Endothelial cell of umbilical vein (primary cell): ENCODE data around the gene TMEM95. TPM values are rescaled to one million over a fixed set of nuclear protein-coding genes. Genes with fewer than 3 reads are reported as not detected.

Experiments used
- BruUV-seq: library from RNA; stranded (reverse); fragments of 400-500 nt; replicated peaks from 2 replicates; lab custom pipeline; 2021; lab: Mats Ljungman, UMichigan
- CTCF ChIA-PET: fragments of 300-600, 350-600 bp; sonication (Branson Sonifier 250); formaldehyde crosslinking; loops from one replicate; lab custom pipeline; 2021; ENCODE audit warnings: antibody characterized with exemption, inconsistent platforms; lab: Charles Lee
- POLR2A ChIA-PET: fragments of 300-600, 350-600 bp; sonication (Branson Sonifier 250); formaldehyde crosslinking; loops from one replicate; lab custom pipeline; 2021; ENCODE audit warnings: antibody characterized with exemption, inconsistent platforms; lab: Charles Lee
- DNase-seq: peaks from one replicate; pipeline ENCODE4 v3.0.0-alpha.2; 2011; ENCODE audit warnings: low read depth, low spot score
- FAIRE-seq: peaks from 2 replicates; lab custom pipeline; 2011; peaks lifted over from hg19 to GRCh38; lab: Jason Lieb, UNC
- H2AFZ ChIP-seq: 2 replicates; pipeline ENCODE4 v1.6.0; 2012; ENCODE audit warnings: low read depth, low read length, control low read depth, inconsistent platforms
- H3K27ac ChIP-seq: 2 replicates; pipeline ENCODE4 v1.5.1; 2011; ENCODE audit warnings: low read depth, mild to moderate bottlenecking, control low read depth, low read length, moderate library complexity; ENCODE audit not compliant: insufficient read depth
- H3K27me3 ChIP-seq, 2 experiments: 2 replicates each; pipeline versions ENCODE4 v1.6.0 to v1.6.1; 2011; ENCODE audit warnings: low read length in 2 of 2, mixed read lengths in 1 of 2; ENCODE audit not compliant: control insufficient read depth in 2 of 2, insufficient read depth in 2 of 2
- H3K36me3 ChIP-seq, 2 experiments: 2 replicates in 1 of 2; 3 replicates in 1 of 2; pipeline ENCODE4 v1.5.1; 2011; ENCODE audit warnings: low read length in 2 of 2, mild to moderate bottlenecking in 1 of 2, moderate library complexity in 1 of 2; ENCODE audit not compliant: control insufficient read depth in 2 of 2, insufficient read depth in 2 of 2; ENCODE audit errors: extremely low read depth in 1 of 2
- H3K4me1 ChIP-seq: 3 replicates; pipeline ENCODE4 v1.5.1; 2011; ENCODE audit warnings: mild to moderate bottlenecking, low read length; ENCODE audit not compliant: control insufficient read depth, insufficient read depth; ENCODE audit errors: extremely low read depth
- H3K4me2 ChIP-seq: 2 replicates; pipeline ENCODE4 v1.6.1; 2011; ENCODE audit warnings: low read length, control low read depth, mixed read lengths; ENCODE audit not compliant: insufficient read depth
- H3K4me3 ChIP-seq, 3 experiments: fragments of 200-600 bp in 1 of 3; sonication (generic), shearing (Covaris generic) in 1 of 3; replicated peaks in 1 of 3; 2 replicates each; pipeline ENCODE4 v1.5.1; 2011 to 2016; ENCODE audit warnings: control low read depth in 3 of 3, low read length in 3 of 3, mild to moderate bottlenecking in 2 of 3, inconsistent platforms in 1 of 3, low read depth in 1 of 3, moderate library complexity in 1 of 3; ENCODE audit not compliant: insufficient read depth in 1 of 3
- H3K79me2 ChIP-seq: 2 replicates; pipeline ENCODE4 v1.6.0; 2012; ENCODE audit warnings: low read length, inconsistent platforms; ENCODE audit not compliant: control insufficient read depth, insufficient read depth
- H3K9ac ChIP-seq: replicated peaks from 2 replicates; pipeline ENCODE3; 2011; ENCODE audit warnings: low read length, control low read depth; ENCODE audit not compliant: insufficient read depth; ENCODE audit errors: extremely low read depth
- H3K9me1 ChIP-seq: replicated peaks from 3 replicates; pipeline ENCODE4 v1.6.0; 2011; ENCODE audit warnings: mild to moderate bottlenecking, low read length; ENCODE audit not compliant: control insufficient read depth, insufficient read depth; ENCODE audit errors: extremely low read depth
- H3K9me3 ChIP-seq: replicated peaks from 2 replicates; pipeline ENCODE4 v1.5.1; 2012; ENCODE audit warnings: low read length, inconsistent platforms; ENCODE audit not compliant: control insufficient read depth, insufficient read depth
- H4K20me1 ChIP-seq: replicated peaks from 2 replicates; pipeline ENCODE3; 2011; ENCODE audit warnings: mild to moderate bottlenecking, low read length; ENCODE audit not compliant: control insufficient read depth, insufficient read depth; ENCODE audit errors: extremely low read depth
- CTCF ChIP-seq, 2 donors: IDR thresholded peaks; 1 replicate in 1 of 2; 2 replicates in 1 of 2; pipeline ENCODE4 v1.5.1; 2011; ENCODE audit warnings: low read length in 2 of 2, mild to moderate bottlenecking in 2 of 2, moderate library complexity in 2 of 2, control low read depth in 1 of 2, inconsistent platforms in 1 of 2, low read depth in 1 of 2; ENCODE audit not compliant: insufficient read depth in 1 of 2; ENCODE audit errors: extremely low read depth in 1 of 2
- EZH2 ChIP-seq: IDR thresholded peaks from 2 replicates; pipeline ENCODE4 v1.6.1; 2012; ENCODE audit warnings: borderline replicate concordance, low read depth, mild to moderate bottlenecking, moderate library complexity, low read length, inconsistent platforms; ENCODE audit not compliant: severe bottlenecking
- FOS ChIP-seq: IDR thresholded peaks from 2 replicates; pipeline ENCODE4 v1.6.1; 2011; ENCODE audit warnings: mild to moderate bottlenecking, low read length, moderate library complexity, borderline replicate concordance; ENCODE audit not compliant: insufficient read depth
- GATA2 ChIP-seq: IDR thresholded peaks from 2 replicates; pipeline ENCODE4 v1.7.0; 2011; ENCODE audit warnings: low read depth, mild to moderate bottlenecking, moderate library complexity, mixed read lengths, low read length; ENCODE audit not compliant: insufficient read length, insufficient read depth
- JUN ChIP-seq: IDR thresholded peaks from 2 replicates; pipeline ENCODE4 v1.6.1; 2011; ENCODE audit warnings: borderline replicate concordance, low read depth; ENCODE audit not compliant: insufficient read length, insufficient read depth
- MAX ChIP-seq: IDR thresholded peaks from 2 replicates; pipeline ENCODE4 v1.6.1; 2011; ENCODE audit not compliant: insufficient read depth, insufficient read length
- MYC ChIP-seq: IDR thresholded peaks from one replicate; pipeline ENCODE4 v1.6.1; 2011; ENCODE audit warnings: mild to moderate bottlenecking, low read depth, low read length
- POLR2A ChIP-seq: IDR thresholded peaks from 2 replicates; pipeline ENCODE4 v1.6.1; 2012; ENCODE audit warnings: low read depth, mild to moderate bottlenecking, control low read depth, low read length
- POLR2AphosphoS5 ChIP-seq: IDR thresholded peaks from 2 replicates; pipeline ENCODE4 v1.6.1; 2012; ENCODE audit warnings: low read depth, mild to moderate bottlenecking, control low read depth, low read length, moderate library complexity; ENCODE audit not compliant: insufficient read depth
- dilution Hi-C: fragments of 300-500 bp; cut with MboI; formaldehyde crosslinking; loops from one replicate; pipeline ENCODE4 v1.15.0; 2019; ENCODE audit warnings: low sequenced_read_pairs; ENCODE audit not compliant: extremely low pct_ligation_motif_present
- intact Hi-C: fragments of 100-400 bp; cut with micrococcal nuclease; formaldehyde crosslinking; loops from one replicate; pipeline ENCODE4 v1.10.0; 2022
- polyA plus RNA-seq, 4 experiments: library from polyadenylated mRNA; depleted of rRNA in 3 of 4; stranded (reverse) in 3 of 4; unstranded in 1 of 4; fragments of >200 nt; gene quantifications; 2 replicates each; pipeline versions ENCODE4 v1.2.1 to v1.2.3, GENCODE V29; 2011 to 2012; ENCODE audit warnings: missing spikeins in 1 of 4
- total RNA-seq: library from RNA; stranded (reverse); gene quantifications from 2 replicates; pipeline ENCODE4 v1.2.3, GENCODE V29; 2021

Gene TMEM95
- total and polyA plus RNA-seq, 2 donors (not counting 3 experiments of a cell fraction or from before 2014, with no cell fraction given), result not detected

GRCh38 chr17:7391307-7391706, 36.4 kb downstream of the TMEM95 start:
- H3K36me3 ChIP-seq, result peaks cover 0 to 21% of the 10 kb centered on the region in 2 experiments
- dilution Hi-C loops (no loop called here), intact Hi-C loops (loop anchor here (5.0 kb wide), 1 partner anchor 34 kb away; the partner anchor contains the start of gene TMEM95)
- ChIA-PET POLR2A (no interaction called here), CTCF (no interaction called here)
- H3K79me2 ChIP-seq, result no peaks in the 10 kb centered on the region
- H3K27ac ChIP-seq, result no peak overlapping the region
- no peaks in the 10 kb centered on the region for H3K27me3 ChIP-seq
- TF ChIP-seq FOS, result no peak
- TF ChIP-seq CTCF (IDR thresholded peaks at IDR 0.05; ENCODE audit: extremely low read depth in 1 of 2, insufficient read depth in 1 of 2, low read depth in 1 of 2, low read length in 2 of 2), result no peak
- TF ChIP-seq MYC, result no peak
- no peak for TF ChIP-seq POLR2AphosphoS5
- no peak for TF ChIP-seq POLR2A
- no peak for TF ChIP-seq GATA2
- TF ChIP-seq JUN, result no peak
- no peak for TF ChIP-seq EZH2
- no peak for TF ChIP-seq MAX
- no peak overlapping the region for H3K4me3 ChIP-seq
- H3K9me3 ChIP-seq, result no peaks in the 10 kb centered on the region
- peaks cover 16% of the 10 kb centered on the region for H3K4me1 ChIP-seq
- H3K9me1 ChIP-seq, result no peaks in the 10 kb centered on the region
- no peaks in the 10 kb centered on the region for H4K20me1 ChIP-seq
- no peak overlapping the region for H3K4me2 ChIP-seq
- peak; percentile 86 for FAIRE-seq
- no peak overlapping the region for H3K9ac ChIP-seq
- BruUV-seq, result no TSS peak
- no peak overlapping the region for H2AFZ ChIP-seq
- DNase-seq, result no peak
